Osteocyte (in vitro differentiated cells): Measurements from ENCODE around the gene CLPSL1. TPM values are rescaled to one million over a fixed set of nuclear protein-coding genes. Genes with fewer than 3 reads are reported as not detected.

ENCODE experiments used
- DNase-seq: peaks from one replicate; pipeline ENCODE4 v3.0.0; 2021; ENCODE audit warnings: mixed read lengths; ENCODE audit not compliant: unreplicated experiment; ENCODE audit errors: extremely low spot score
- H3K27ac Mint-ChIP-seq: one replicate; pipeline ENCODE4 v1.8.0; 2021; ENCODE audit warnings: mild to moderate bottlenecking, mixed read lengths; ENCODE audit not compliant: unreplicated experiment
- H3K27me3 Mint-ChIP-seq: one replicate; pipeline ENCODE4 v1.8.0; 2021; ENCODE audit warnings: mixed read lengths; ENCODE audit not compliant: unreplicated experiment
- H3K36me3 Mint-ChIP-seq: one replicate; pipeline ENCODE4 v1.8.0; 2021; ENCODE audit warnings: mixed read lengths; ENCODE audit not compliant: unreplicated experiment
- H3K4me1 Mint-ChIP-seq: one replicate; pipeline ENCODE4 v1.8.0; 2021; ENCODE audit warnings: mixed read lengths; ENCODE audit not compliant: unreplicated experiment
- H3K4me3 Mint-ChIP-seq: one replicate; pipeline ENCODE4 v1.8.0; 2021; ENCODE audit warnings: mild to moderate bottlenecking, moderate library complexity, mixed read lengths; ENCODE audit not compliant: unreplicated experiment
- H3K9me3 Mint-ChIP-seq: one replicate; pipeline ENCODE4 v1.8.0; 2021; ENCODE audit warnings: mixed read lengths; ENCODE audit not compliant: unreplicated experiment
- total RNA-seq: library from RNA; stranded (reverse); gene quantifications from 2 replicates; pipeline ENCODE4 v1.2.1, GENCODE V29; 2021
- TF ChIP-seq, protein P1 (sequence below): fragments of 200-600 bp; sonication (generic); IDR thresholded peaks from 2 replicates; pipeline ENCODE4 v1.5.0; 2021; ENCODE audit warnings: antibody characterized with exemption, mild to moderate bottlenecking, moderate library complexity

The CLPSL1 gene
- total RNA-seq, 1 donor from 2014 or later = not detected

DNA sequence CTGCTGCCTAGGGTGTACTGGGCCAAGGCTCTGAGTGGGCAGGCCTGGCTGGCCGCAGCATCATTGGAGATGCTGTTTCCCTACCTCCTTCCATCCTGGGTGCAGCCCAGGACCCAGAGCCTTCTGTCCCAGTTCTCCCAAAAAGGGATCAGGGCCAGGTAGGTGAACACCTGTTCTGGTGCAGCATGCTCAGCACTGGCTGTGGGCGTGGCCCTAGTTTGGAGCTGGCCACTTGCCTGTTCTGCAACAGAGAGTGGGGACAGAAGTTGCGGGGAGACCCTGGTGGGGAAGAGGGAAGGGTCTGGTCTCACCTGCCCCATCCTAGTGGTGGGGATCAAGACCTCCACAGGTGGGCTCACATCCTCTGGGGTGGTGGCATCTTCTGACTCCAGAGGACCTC is 45.4 kb upstream of the CLPSL1 start:
- Mint-ChIP-seq H3K27ac (no peak overlapping the region), H3K4me1 (peaks cover 37% of the 10 kb centered on the region), H3K27me3 (no peaks in the 10 kb centered on the region), H3K4me3 (no peak overlapping the region), H3K36me3 (no peaks in the 10 kb centered on the region), H3K9me3 (no peaks in the 10 kb centered on the region)
- TF ChIP-seq, protein P1, sequence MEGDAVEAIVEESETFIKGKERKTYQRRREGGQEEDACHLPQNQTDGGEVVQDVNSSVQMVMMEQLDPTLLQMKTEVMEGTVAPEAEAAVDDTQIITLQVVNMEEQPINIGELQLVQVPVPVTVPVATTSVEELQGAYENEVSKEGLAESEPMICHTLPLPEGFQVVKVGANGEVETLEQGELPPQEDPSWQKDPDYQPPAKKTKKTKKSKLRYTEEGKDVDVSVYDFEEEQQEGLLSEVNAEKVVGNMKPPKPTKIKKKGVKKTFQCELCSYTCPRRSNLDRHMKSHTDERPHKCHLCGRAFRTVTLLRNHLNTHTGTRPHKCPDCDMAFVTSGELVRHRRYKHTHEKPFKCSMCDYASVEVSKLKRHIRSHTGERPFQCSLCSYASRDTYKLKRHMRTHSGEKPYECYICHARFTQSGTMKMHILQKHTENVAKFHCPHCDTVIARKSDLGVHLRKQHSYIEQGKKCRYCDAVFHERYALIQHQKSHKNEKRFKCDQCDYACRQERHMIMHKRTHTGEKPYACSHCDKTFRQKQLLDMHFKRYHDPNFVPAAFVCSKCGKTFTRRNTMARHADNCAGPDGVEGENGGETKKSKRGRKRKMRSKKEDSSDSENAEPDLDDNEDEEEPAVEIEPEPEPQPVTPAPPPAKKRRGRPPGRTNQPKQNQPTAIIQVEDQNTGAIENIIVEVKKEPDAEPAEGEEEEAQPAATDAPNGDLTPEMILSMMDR = no peak
- no peak for DNase-seq

DNA sequence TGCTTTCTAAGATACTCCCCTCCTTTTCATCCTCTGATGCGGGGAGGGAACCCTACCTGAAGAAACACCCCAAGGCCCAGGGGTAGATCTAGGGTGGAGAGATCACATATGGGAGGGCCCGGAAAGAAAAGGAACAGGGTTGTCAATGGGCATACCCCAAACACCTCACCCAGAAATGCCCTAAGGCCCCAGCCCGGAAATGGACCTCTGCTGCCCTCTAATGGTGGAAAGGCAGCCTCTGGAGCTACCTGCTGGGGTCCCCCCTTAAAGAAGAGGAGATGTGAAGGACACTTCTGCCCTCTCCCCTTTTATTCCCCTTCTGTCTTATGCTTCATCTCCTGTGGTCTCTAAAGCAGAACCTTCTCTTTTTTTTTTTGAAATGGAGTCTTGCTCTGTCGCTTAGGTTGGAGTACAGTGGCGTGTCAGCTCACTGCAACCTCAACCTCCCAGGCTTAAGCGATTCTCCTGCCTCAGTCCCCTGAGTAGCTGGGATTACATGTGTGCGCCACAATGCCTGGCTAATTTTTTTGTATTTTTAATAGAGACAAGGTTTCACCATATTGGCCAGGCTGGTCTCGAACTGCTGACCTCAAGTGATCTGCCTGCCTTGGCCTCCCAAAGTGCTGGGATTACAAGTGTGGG is 44.4 kb upstream of the CLPSL1 start:
- TF ChIP-seq, protein P1 = peak; percentile 96
- peak; percentile 91 for DNase-seq
- Mint-ChIP-seq H3K36me3 (no peaks in the 10 kb centered on the region), H3K9me3 (no peaks in the 10 kb centered on the region), H3K27ac (no peak overlapping the region), H3K4me1 (peaks cover 30% of the 10 kb centered on the region), H3K4me3 (no peak overlapping the region), H3K27me3 (no peaks in the 10 kb centered on the region)

DNA sequence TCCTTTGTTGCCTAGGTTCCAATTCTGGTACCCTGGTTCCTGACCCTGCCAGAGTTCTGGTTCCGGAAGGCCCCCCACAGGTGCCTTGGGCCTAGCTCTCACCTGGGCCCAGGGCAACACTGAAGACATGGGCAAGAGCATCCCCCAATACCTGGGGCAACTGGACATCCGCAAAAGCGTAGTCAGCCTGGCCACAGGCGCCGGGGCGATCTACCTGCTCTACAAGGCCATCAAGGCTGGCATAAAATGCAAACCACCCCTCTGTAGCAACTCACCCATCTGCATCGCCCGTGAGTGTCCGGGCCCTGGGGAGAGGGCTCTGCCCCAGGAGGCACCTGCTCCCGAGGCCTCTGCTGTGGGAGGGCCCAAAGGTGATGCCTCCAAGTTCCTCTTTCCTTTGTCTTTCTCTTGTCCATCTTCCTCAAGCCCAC is 43.8 kb upstream of the CLPSL1 start, which contains the start of gene ARMC12:
Gene ARMC12, plus strand, starts transcription at position 51 of the 431 bp plus-strand sequence. Its CDS starts 77 bp downstream, at position 128.
- TF ChIP-seq, protein P1 = no peak
- H3K36me3 Mint-ChIP-seq = no peaks in the 10 kb centered on the region
- no peaks in the 10 kb centered on the region for H3K27me3 Mint-ChIP-seq
- no peak within 1 kb of the TSS for H3K4me3 Mint-ChIP-seq
- no peak within 1 kb of the TSS for H3K27ac Mint-ChIP-seq
- peaks cover 29% of the 10 kb centered on the region for H3K4me1 Mint-ChIP-seq
- H3K9me3 Mint-ChIP-seq = no peaks in the 10 kb centered on the region
- DNase-seq = no peak

DNA sequence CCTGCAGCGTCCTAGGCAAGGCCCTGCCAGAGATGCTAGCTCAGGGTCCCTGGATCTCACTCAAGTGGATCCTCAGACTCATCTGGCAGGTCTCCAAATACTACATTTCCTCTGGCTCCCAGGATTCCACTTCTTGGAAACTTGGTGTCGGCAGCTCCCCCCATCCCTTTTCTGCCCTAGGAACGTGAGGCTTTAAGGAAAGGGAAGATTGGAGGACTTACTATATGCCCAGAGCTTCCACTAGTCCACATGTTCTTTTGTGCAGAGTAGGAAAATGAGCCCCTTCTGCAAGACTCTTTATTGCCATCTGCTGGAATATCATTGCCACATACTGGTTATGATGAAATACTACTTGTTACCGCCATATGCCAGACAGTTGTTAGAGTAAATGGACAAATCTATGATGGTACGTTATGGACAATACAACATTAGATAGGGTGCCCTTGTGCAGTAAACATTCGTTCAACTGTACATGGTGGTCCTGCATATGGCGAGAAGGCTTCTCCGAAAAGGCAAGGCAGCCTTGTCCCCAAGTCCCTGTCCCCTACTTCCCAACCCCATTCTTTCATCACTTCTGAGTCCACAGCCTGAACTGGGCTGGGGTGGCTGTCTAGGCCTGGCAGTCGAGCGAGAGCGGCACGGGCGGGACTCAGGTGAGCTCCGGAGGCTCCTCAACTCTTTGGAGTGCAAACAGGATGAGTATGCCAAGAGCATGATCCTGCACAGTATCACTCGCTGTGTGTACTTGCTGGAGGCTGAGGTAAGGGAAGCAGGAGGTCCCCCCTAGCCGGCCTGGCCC is 43.2 kb upstream of the CLPSL1 start:
- Mint-ChIP-seq H3K27me3 (no peaks in the 10 kb centered on the region), H3K4me3 (no peak overlapping the region), H3K9me3 (no peaks in the 10 kb centered on the region), H3K36me3 (no peaks in the 10 kb centered on the region), H3K4me1 (peaks cover 24% of the 10 kb centered on the region), H3K27ac (no peak overlapping the region)
- DNase-seq = no peak
- TF ChIP-seq, protein P1 = peak; percentile 83
